GM20431 (cell line): ENCODE measurements around the gene CCDC91.

Experiments used
- in situ Hi-C: fragments of 300-500 bp; cut with MseI, MboI; formaldehyde crosslinking; loops from one replicate; pipeline ENCODE4 v1.15.0; 2020; ENCODE audit warnings: low sequenced_read_pairs; ENCODE audit not compliant: unreplicated experiment

CCDC91 gene

DNA sequence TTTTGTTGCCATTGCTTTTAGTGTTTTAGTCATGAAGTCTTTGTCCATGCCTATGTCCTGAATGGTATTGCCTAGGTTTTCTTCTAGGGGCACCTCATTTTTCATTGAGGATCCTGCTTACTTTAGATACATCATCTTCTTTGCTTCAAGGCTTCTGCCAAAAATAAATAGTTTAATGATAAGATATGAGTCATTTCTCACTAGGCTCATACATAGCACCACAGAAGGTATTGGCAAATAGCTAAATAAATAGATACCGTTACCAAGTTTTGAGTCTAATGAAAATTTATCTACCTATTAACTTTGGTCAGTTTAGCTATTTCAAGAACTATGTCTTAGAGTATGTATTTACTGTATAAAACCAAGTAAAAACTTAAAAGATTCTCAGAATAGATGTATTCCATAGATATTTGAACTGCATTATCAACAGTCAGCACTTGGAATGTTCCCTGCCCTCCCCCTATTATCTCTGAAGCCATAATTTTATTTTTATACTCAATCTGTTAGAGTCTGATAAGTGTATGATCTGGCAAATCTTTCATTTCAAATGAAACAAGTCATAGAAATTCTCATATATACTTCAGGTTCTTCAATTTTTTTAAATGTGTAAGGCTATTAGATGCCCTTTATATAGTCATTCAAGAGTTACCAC lies 310.2 kb downstream of the CCDC91 start:
- in situ Hi-C loops: no loop called here

DNA sequence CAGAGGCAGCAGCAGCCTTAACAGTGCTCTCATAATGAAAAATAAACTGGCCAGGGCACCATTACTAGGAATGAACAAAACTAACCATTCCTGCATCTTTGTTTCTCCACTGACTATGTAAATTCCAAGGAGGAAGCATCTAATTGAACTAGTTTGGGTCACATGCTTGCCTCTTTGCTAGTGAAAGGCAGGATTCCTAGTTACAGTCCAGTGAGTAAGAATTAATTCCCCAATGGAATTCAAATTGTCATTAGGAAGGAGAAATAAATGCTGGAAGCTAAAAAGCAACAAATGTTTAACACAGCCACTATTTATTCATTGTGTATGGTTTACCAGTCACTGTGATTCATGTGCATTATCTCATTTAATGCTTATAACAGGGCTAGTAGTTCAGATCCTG lies 316.0 kb downstream of the CCDC91 start:
- in situ Hi-C loops: no loop called here

DNA sequence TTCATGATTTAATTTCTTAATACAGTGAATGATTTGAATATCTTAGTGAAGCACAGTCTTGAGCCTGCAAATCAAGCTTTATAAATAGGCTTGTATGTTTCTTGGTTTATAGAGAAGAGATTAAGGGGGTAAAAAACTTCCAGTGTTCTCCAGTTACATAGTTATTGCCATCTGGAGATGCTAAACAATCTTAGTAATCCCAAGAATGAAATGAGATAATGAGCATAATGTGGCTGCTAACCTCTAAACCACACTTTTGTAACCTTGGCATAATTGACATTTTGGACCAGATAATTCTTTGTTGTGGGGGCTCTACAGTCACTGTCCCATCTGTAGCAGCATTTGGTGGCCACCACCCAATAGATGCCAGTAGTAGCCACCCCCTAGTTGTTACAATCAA lies 316.8 kb downstream of the CCDC91 start:
- in situ Hi-C loops: no loop called here

DNA sequence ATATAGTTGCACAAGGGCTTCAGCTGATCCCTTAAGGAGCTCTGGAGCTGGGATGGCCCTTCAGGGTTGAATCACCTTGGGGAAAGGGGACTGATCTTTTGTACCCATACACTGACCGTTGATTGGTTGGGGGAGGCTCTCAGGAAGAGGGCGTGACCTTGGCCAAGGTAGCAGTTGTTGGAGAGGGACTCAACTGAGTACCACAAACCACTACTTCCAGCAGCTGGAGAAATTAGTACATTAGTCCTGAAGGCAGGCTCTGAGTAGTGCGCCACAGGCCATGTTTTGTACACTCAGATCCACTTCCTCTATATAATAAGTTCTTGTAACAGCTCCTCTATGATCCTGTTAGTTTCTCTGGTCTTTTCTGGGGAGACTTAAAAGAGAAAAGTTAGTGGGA lies 317.6 kb downstream of the CCDC91 start:
- in situ Hi-C loops: no loop called here

DNA sequence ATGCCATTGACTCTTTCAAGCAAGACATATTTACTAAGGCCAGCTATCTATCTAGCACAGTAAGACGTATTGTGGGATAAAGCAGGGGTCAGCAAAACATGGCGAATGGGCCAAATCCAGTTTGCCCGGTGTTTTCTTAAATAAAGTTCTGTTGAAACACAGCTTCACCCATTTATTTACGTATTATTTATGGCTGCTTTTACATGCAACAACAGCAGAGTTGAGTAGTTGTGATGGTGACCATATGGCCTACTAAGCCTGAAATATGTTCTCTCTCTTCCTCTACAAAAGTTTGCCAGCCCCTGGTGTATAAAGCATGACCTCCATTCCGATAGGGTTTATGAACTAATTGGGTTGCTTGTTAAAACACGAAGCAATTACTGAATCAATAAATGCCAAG lies 322.1 kb downstream of the CCDC91 start:
- in situ Hi-C loops: no loop called here

DNA sequence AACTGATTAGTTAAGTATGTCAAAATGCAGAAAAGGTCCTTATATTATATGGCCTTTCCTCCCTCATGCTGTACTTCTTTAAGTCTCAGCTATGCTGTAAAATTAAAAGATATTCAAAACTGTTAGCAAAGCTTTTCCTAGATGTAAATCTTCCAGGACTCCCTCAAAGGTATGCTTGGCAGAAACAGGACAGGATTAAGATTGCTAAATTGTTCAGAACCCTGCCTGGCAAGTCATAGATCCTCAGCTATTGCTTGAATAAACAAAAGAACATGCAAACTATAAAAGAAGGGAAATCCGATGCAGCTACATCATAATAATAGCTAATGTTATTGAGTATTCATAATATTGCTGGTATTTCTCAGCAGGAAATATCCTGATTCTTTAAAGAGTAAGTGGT lies 322.6 kb downstream of the CCDC91 start:
- in situ Hi-C loops: no loop called here

DNA sequence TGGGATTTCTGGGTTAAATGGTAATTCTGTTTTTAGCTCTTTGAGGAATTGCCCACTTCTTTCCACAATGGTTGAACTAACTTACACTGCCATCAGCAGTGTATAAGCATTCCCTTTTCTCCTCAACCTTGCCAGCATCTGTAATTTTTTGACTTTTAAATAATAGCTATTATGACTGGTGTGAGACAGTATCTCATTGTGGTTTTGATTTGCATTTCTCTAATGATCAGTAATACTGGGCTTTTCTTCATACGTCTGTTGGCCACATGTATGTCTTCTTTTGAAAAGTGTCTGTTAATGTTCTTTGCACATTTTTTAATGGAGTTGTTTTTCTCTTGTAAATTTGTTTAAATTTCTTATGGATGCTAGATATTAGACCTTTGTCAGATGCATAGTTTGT lies 323.7 kb downstream of the CCDC91 start:
- in situ Hi-C loops: no loop called here

DNA sequence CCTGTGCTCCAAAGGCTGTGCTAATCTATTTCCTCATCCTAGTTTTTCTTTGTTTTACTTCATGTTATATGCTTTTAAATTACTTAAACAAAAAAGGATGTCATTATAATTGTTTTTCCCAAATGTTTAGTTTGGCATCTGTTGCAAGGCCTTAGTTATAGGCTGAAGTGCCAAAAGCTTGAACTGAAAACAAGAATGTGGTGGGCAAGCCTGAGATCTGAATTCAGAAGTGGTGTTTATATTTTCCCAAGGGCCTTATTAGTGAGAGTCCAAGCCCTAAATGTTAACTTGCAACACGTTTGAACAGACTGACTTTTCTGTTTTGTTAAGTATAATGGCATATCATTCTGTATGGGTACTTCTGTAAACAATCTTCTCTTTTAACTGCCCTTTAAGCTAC lies 326.8 kb downstream of the CCDC91 start:
- in situ Hi-C loops: no loop called here

DNA sequence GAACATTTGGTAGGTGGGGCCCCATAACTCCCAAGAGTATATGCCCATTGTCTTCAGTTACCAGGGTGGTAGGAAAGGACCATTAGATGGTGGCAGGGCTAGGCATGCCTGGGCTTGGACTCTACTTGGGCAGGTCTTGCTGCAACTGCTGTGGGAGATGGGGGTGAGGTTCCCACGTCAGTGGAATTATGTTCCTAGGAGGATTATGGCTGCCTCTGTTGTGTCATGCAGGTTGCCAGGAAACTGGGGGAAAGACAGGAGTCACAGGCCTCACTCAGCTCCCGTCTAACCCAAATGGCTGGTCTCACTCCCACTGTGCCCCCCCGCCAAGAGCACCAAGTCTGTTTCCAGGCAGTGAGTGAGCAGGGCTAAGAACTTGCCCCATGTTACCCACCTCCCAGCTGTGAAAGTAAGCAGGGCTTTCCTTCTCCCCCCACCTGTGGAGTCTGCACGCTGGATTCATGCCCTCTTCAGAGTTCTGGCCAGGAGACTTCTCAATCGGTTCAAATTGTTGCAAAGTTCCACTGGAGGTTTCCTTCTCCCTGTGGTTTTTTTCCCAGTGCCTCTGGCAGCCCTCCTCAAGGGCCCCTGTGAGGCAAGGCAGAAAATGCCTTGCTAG lies 337.5 kb downstream of the CCDC91 start:
- in situ Hi-C loops: no loop called here

DNA sequence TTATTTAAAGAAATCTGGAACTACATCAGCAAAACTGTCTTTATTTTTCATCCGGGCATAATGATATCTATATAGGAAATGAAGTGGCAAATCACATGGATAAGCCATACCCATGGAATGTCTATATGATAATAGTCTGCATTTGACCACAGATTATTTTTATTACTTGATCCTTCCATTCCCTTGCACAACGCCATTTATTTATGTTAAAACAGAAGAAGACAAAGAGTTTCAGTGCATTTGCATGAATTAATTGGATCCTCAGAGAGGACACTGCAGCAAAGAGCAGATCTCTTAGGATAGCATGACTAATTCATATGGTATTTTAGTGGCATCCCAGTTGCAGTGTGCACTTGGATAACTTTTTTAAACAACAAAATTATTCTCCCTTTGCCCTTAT lies 345.0 kb downstream of the CCDC91 start:
- in situ Hi-C loops: no loop called here

DNA sequence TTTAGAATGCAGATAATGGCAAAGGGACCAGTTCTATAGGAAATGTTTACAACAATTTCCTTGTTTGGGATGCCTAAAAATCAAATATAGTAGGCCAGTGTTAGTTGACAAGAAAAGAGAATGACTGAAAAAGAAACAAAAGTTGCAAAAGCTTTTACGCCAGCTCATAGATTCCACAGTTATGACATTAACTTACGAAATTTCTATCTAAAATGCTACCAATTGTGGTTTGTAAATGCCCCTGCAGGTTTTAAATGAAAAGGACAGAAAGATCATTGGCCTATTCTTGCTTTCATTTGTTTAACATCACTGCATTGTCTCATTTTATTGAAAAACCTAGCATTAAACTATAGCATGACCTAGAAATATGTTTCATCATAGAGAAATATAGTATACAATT lies 345.8 kb downstream of the CCDC91 start:
- in situ Hi-C loops: no loop called here

DNA sequence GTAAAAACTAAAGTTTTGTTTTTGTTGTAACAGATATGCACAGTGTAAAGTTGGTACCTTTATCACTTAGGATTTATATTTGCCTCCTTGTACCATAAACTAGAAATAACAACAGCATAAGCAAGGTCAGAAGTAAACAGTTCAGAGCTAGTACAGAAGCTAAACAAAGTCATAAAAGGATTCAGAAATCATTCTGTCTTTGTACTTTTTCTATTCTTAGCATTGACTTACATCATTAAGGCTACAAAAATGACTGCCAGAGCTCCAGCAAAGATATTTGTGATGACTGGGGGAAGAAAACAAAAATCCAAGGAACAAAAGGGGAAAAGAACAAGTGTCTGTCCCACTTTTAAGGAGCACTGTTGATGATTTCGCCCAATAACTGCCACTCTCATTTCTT lies 347.2 kb downstream of the CCDC91 start:
- in situ Hi-C loops: no loop called here

DNA sequence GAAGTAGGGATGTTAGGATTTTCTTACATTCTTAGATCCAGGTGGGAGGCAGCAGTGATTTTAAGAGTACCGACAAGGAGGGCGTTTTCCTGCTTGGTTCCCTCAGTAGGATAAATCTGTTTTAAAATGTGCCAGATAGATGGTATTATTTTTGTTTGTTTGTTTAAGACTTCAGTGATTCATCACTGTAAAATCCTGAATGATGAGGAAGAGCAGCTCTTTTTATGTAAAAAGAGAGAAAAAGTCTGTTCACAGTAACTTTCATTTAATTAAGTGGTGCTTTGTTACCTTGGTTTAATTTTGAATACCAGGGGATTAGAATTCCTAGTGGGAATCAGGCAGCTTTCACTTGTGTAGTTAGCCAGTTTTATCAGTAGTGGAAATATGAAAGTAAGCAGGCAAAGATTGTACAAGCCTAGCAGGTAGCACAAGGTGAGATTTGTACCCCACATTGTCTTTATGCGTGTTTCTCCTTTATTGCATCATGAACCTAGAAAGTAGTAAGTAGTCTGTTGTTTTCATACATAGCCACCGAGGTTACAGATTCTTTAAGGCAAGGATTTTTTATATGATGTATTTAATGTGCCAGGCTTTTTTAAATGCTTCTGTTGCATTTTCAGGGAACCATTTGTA lies 349.6 kb downstream of the CCDC91 start:
- in situ Hi-C loops: no loop called here

DNA sequence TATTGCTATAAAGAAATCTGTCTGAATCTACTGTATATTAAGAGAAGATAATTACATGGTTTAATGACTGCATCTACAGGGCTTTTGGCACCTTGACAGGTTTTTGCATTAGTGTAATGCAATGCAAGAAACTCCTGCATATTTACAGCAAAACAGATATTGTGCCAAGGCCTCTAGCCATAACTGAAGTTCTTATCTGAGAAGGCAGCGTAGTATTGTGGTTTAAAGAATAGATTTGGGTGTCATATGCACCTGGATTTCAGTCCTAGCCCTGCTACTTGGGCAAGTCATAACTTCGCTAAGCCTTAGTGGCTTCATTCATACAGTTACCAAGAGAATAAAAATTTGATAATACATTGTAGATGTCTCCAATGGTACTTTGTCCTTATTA lies 350.1 kb downstream of the CCDC91 start:
- in situ Hi-C loops: no loop called here

DNA sequence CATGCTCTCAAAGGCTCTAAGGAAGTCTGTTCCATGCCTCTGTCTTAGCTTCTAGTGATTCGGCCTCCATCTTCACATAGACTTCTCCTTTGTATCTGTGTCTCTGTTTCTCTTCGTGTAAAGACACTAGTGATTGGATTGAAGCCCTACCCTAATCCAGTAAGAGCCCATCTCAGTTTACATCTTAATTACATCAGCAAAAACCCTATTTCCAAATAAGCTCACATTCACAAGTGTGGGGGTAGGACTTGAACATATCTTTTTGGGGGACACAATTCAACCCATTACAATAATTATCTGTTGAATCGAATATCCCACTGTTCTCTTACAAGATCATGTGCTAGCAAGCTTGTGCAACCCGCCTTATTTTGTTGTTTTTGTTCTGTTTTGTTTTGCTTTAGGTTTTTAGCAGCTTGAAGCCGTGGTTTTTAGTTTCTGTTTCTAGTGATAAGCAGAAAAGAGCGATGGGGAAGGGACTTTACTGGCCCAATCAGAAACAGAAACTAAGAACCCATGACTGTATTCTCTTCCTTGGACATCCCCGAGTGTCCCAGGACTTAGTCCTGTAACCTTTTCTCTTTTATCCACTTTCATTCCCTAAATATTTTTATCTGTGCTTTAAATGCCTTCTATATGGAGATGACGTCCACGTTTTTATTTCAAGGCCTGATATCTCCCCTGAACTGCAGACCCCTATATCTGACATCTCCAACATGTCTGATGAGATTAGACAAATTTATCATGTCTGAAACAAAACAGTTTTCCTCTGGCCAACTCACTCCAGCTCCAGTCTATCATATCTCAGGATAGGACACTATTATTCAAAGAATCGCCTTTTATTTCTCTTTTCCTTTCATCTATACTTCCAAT lies 353.0 kb downstream of the CCDC91 start:
- in situ Hi-C loops: no loop called here

DNA sequence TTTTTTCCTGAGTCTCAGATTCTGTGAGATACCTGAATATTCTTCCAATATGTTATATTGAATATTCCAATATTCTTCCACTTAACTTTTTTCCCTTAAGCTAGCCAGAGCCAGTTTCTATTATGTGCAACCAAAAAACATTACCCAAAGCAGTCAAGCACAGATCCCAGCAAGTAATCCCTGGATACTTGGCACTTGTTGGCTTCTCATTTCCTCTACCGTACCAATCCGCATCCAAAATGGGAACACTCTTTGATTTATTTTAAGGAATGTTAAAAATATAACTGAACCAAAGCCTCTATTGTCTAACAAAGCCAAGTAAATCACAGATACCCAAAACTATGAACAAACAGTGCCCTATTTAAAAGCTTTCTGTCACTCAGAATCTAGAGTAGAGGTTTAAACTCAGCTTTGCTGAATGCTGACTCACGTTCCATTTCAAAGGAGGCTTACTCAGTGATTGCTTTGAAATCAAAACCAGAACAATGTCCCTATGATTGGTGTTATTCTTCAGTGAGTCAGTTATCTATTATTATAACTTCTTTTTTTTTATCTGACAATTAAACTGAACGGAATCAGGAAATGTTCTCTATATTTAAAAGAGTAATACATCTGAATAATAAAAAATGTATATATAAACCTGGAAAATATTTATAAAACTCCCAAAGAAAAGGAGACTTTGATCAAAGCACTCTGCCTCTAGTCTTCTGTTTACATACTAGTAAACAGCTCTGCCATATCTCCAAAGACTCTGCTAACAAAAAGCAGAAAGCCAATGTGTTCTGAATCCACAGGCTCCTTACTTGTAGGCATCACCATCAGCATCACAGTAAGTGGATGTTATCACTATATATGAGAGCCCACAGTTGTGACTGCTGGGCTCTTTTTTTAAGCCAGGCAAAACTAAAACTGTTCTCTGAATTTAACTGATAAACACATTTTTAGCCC lies 360.8 kb downstream of the CCDC91 start:
- in situ Hi-C loops: no loop called here

DNA sequence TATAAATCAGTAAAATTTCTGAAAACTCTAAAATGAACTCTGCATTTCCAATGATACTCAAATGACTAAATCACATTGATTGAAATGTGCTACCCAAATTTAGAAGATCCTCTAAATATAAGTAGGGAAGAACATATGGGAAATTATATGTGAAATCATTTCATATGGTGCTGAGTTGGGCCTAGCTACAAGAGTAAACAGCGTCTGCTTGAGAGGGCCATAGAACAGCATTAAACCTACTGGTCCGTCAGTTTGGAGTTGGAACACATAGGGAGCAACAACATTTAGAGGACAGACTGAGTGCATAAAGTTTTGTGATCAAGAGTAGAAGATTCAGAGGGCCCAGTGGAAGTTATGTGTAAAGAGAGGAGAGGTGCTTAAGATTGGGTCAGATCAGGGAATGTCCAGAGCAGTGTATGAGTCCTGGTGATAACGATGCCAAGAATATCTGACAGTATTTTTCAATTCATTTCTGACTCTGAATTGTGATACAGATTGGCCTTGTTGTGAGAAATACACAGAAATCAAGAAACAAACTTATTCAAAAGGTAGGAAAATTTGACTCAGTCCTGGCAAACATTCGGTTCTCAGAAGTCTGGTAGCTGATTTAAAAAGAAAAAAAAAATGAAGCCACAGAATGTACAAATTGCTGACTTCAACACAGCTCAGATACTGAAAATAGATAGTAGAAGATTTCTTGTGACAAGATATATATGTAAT lies 362.2 kb downstream of the CCDC91 start:
- in situ Hi-C loops: no loop called here

DNA sequence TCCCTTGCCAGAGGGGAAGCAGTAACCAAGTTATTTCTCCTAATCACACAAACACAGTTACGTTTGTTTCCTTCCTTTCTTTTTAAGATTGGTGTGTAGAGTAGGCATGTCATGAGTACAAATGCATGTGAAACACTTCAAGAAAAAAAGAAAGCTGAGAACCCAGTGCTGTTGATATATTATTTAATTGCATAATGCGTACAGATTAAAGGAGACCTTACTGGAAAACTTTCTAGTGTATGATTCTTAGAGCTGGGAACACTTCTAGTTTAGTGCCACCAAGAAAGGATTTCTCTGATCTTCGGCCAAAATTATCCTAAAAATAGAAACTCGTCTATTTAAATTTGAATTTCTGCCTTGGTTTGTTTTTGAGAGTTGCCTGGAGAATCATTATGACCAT lies 365.5 kb downstream of the CCDC91 start:
- in situ Hi-C loops: no loop called here

DNA sequence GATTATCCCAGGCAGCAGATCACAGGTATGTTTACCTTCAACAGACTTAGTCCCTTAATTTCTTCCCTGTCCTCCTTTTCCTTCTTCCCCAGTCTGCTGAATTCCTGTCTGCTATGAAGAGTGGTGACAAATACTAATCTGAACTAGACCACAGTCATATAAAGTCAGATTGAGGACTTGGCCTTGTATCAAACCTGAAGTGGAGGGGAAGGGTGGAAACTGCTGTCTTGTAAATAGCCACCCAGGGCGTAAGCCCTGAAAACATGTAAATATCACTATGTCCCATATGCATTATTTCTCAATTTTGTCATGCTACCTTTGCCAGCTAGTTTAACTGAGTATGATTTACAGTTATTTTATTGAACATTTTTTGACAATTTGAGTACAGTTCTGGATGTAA lies 368.0 kb downstream of the CCDC91 start:
- in situ Hi-C loops: no loop called here
